IMR-90 (cell line): ENCODE data around the gene THSD8. TPM values are rescaled to one million over a fixed set of nuclear protein-coding genes. Genes with fewer than 3 reads are reported as not detected.

Experiments used
- ATAC-seq: fragments of 200-7000 bp; cut with Tn5 transposase; 2 replicates; pipeline ENCODE4 v1.9.1; 2020; ENCODE audit warnings: low read depth, mild to moderate bottlenecking, moderate library complexity
- BruUV-seq: library from RNA; stranded (reverse); fragments of 400-500 nt; replicated peaks from 2 replicates; lab custom pipeline; 2021; lab: Mats Ljungman, UMichigan
- CTCF ChIA-PET: fragments of 300-600 bp; formaldehyde crosslinking; extraction: SDS; loops from one replicate; lab custom pipeline; 2021; ENCODE audit warnings: antibody characterized with exemption; lab: Yijun Ruan, JAX
- POLR2A ChIA-PET: fragments of 300-600 bp; sonication (Branson Sonifier 250); formaldehyde crosslinking; loops from one replicate; lab custom pipeline; 2022; ENCODE audit warnings: antibody characterized with exemption; ENCODE audit not compliant: unreplicated experiment; lab: Charles Lee
- DNase-seq: peaks from one replicate; pipeline ENCODE4 v3.0.0; 2013
- H2AFZ ChIP-seq: replicated peaks from 2 replicates; pipeline ENCODE3; 2013; ENCODE audit warnings: low read length, mild to moderate bottlenecking; ENCODE audit not compliant: poor library complexity
- H2AK5ac ChIP-seq: 2 replicates; pipeline ENCODE4 v1.6.1; 2013; ENCODE audit warnings: low read depth, low read length, inconsistent platforms
- H2AK9ac ChIP-seq: replicated peaks from 2 replicates; pipeline ENCODE3; 2013; ENCODE audit warnings: mild to moderate bottlenecking, low read depth, low read length, moderate library complexity; ENCODE audit not compliant: poor library complexity
- H2BK120ac ChIP-seq: 2 replicates; pipeline ENCODE4 v1.6.1; 2013; ENCODE audit warnings: low read depth, low read length, inconsistent platforms
- H2BK15ac ChIP-seq: 3 replicates; pipeline ENCODE4 v1.6.1; 2013; ENCODE audit warnings: low read depth, low read length, inconsistent platforms
- H2BK20ac ChIP-seq: 2 replicates; pipeline ENCODE4 v1.6.1; 2013; ENCODE audit warnings: low read depth, mild to moderate bottlenecking, inconsistent platforms, low read length, moderate library complexity
- H2BK5ac ChIP-seq: 2 replicates; pipeline ENCODE4 v1.6.1; 2013; ENCODE audit warnings: mild to moderate bottlenecking, low read depth, low read length, inconsistent platforms; ENCODE audit not compliant: poor library complexity, severe bottlenecking
- H3K14ac ChIP-seq: replicated peaks from 2 replicates; pipeline ENCODE4 v1.6.1; 2013; ENCODE audit warnings: low read depth, low read length, inconsistent platforms
- H3K18ac ChIP-seq: 2 replicates; pipeline ENCODE4 v1.6.1; 2013; ENCODE audit warnings: low read depth, low read length, control low read depth
- H3K23ac ChIP-seq: 2 replicates; pipeline ENCODE4 v1.6.1; 2013; ENCODE audit warnings: low read depth, low read length, inconsistent platforms
- H3K27ac ChIP-seq: 2 replicates; pipeline ENCODE4 v1.5.1; 2013; ENCODE audit warnings: mild to moderate bottlenecking, control low read depth, low read length; ENCODE audit not compliant: insufficient read depth
- H3K27me3 ChIP-seq: 2 replicates; pipeline ENCODE4 v1.6.1; 2013; ENCODE audit warnings: low read length; ENCODE audit not compliant: control insufficient read depth, insufficient read depth
- H3K36me3 ChIP-seq: 2 replicates; pipeline ENCODE4 v1.6.1; 2013; ENCODE audit warnings: low read length, mixed read lengths; ENCODE audit not compliant: control insufficient read depth, insufficient read depth
- H3K4ac ChIP-seq: 2 replicates; pipeline ENCODE4 v1.6.1; 2013; ENCODE audit warnings: low read depth, low read length, inconsistent platforms
- H3K4me1 ChIP-seq: 2 replicates; pipeline ENCODE4 v1.6.1; 2013; ENCODE audit warnings: low read length, mixed read lengths; ENCODE audit not compliant: control insufficient read depth, insufficient read depth
- H3K4me2 ChIP-seq: 2 replicates; pipeline ENCODE4 v1.6.1; 2013; ENCODE audit warnings: low read depth, mild to moderate bottlenecking, control low read depth, low read length, moderate library complexity
- H3K4me3 ChIP-seq: 2 replicates; pipeline ENCODE4 v1.5.1; 2013; ENCODE audit warnings: low read depth, mild to moderate bottlenecking, control low read depth, low read length, moderate library complexity; ENCODE audit not compliant: insufficient read depth
- H3K56ac ChIP-seq: 2 replicates; pipeline ENCODE4 v1.6.1; 2013; ENCODE audit warnings: low read length, inconsistent platforms; ENCODE audit not compliant: insufficient read depth; ENCODE audit errors: extremely low read depth
- H3K79me1 ChIP-seq, 2 experiments: 2 replicates each; pipeline ENCODE4 v1.6.1; 2013; ENCODE audit warnings: low read length in 2 of 2, inconsistent platforms in 1 of 2, low read depth in 1 of 2
- H3K9ac ChIP-seq: 2 replicates; pipeline ENCODE4 v1.6.1; 2013; ENCODE audit warnings: low read depth, low read length, control low read depth
- H3K9me1 ChIP-seq: 2 replicates; pipeline ENCODE4 v1.6.1; 2013; ENCODE audit warnings: low read length, inconsistent platforms; ENCODE audit not compliant: insufficient read depth
- H3K9me3 ChIP-seq: 2 replicates; pipeline ENCODE4 v1.6.1; 2013; ENCODE audit warnings: low read length; ENCODE audit not compliant: control insufficient read depth, insufficient read depth
- H4K20me1 ChIP-seq: 2 replicates; pipeline ENCODE4 v1.6.1; 2013; ENCODE audit warnings: low read length, inconsistent platforms; ENCODE audit not compliant: insufficient read depth
- H4K5ac ChIP-seq: 2 replicates; pipeline ENCODE4 v1.6.1; 2013; ENCODE audit warnings: mild to moderate bottlenecking, low read depth, low read length, control low read depth
- H4K8ac ChIP-seq, 2 experiments: 2 replicates each; pipeline ENCODE4 v1.6.1; 2013; ENCODE audit warnings: low read depth in 2 of 2, low read length in 2 of 2, control low read depth in 1 of 2, inconsistent platforms in 1 of 2
- H4K91ac ChIP-seq: 2 replicates; pipeline ENCODE4 v1.6.1; 2013; ENCODE audit warnings: low read depth, low read length, inconsistent platforms; ENCODE audit not compliant: insufficient read depth
- BHLHE40 ChIP-seq: fragments of 150-350 bp; IDR thresholded peaks from 2 replicates; pipeline ENCODE4 v1.6.1; 2016; ENCODE audit warnings: mild to moderate bottlenecking, low read depth, low read length
- CEBPB ChIP-seq: IDR thresholded peaks from 2 replicates; pipeline ENCODE4 v1.6.1; 2012; ENCODE audit warnings: low read depth, low read length, improper control_type of control experiment
- CHD1 ChIP-seq: IDR thresholded peaks from 2 replicates; pipeline ENCODE4 v1.6.1; 2012; ENCODE audit warnings: low read depth, low read length, improper control_type of control experiment
- FOS ChIP-seq: fragments of 150-350 bp; IDR thresholded peaks from 2 replicates; pipeline ENCODE4 v1.6.1; 2016; ENCODE audit warnings: low read depth, low read length
- MAFK ChIP-seq: IDR thresholded peaks from 2 replicates; pipeline ENCODE4 v1.6.1; 2012; ENCODE audit warnings: low read depth, low read length, improper control_type of control experiment
- MAZ ChIP-seq: IDR thresholded peaks from 2 replicates; pipeline ENCODE4 v1.6.1; 2012; ENCODE audit warnings: low read depth, mild to moderate bottlenecking, low read length, improper control_type of control experiment, moderate library complexity, borderline replicate concordance
- MXI1 ChIP-seq: IDR thresholded peaks from 2 replicates; pipeline ENCODE4 v1.6.1; 2012; ENCODE audit warnings: low read depth, mild to moderate bottlenecking, low read length, moderate library complexity, borderline replicate concordance
- NFE2L2 ChIP-seq: fragments of 150-350 bp; IDR thresholded peaks from 2 replicates; pipeline ENCODE4 v1.6.1; 2016; ENCODE audit warnings: low read depth, mild to moderate bottlenecking, low read length
- POLR2A ChIP-seq: IDR thresholded peaks from 2 replicates; pipeline ENCODE4 v1.6.1; 2012; ENCODE audit warnings: mild to moderate bottlenecking, low read depth, low read length
- RAD21 ChIP-seq: IDR thresholded peaks from 2 replicates; pipeline ENCODE4 v1.6.1; 2012; ENCODE audit warnings: low read length, improper control_type of control experiment
- RCOR1 ChIP-seq: IDR thresholded peaks from 2 replicates; pipeline ENCODE4 v1.6.1; 2012; ENCODE audit warnings: mild to moderate bottlenecking, low read length, improper control_type of control experiment; ENCODE audit not compliant: insufficient replicate concordance
- RFX5 ChIP-seq: IDR thresholded peaks from 2 replicates; pipeline ENCODE4 v1.8.0; 2012; ENCODE audit warnings: low read depth, mild to moderate bottlenecking, low read length, moderate library complexity
- SMC3 ChIP-seq: fragments of 150-350 bp; IDR thresholded peaks from 2 replicates; pipeline ENCODE4 v1.6.1; 2016; ENCODE audit warnings: low read depth, mild to moderate bottlenecking, antibody characterized with exemption, low read length, moderate library complexity
- WGBS, 2 experiments: methylation state at CpG; one replicate each; pipeline versions ENCODE4 v1.1.5 to v1.1.7; 2013; ENCODE audit warnings: missing lambda C conversion rate in 2 of 2; ENCODE audit not compliant: insufficient read length in 1 of 2; ENCODE audit errors: extremely low coverage in 2 of 2; 5-methylcytosine and 5-hydroxymethylcytosine counted together
- dilution Hi-C: fragments of 300-500 bp; cut with HindIII; formaldehyde crosslinking; loops from one replicate; pipeline ENCODE4 v1.14.3; 2018; ENCODE audit warnings: low sequenced_read_pairs; ENCODE audit not compliant: unreplicated experiment
- in situ Hi-C: fragments of 300-500 bp; cut with MboI; formaldehyde crosslinking; loops from 3 replicates; pipeline ENCODE4 v1.14.3; 2019; ENCODE audit warnings: low sequenced_read_pairs, inconsistent platforms, mixed read lengths
- intact Hi-C: fragments of 100-400 bp; cut with micrococcal nuclease; formaldehyde crosslinking; loops from 2 replicates; pipeline ENCODE4 v1.10.0; 2022
- polyA plus RNA-seq, 3 experiments: library from polyadenylated mRNA; depleted of rRNA; stranded (reverse); fragments of >200 nt; gene quantifications; 2 replicates each; pipeline ENCODE4 v1.2.3, GENCODE V29; 2012; ENCODE audit warnings: low replicate concordance in 1 of 3
- total RNA-seq: library from RNA; depleted of rRNA; stranded (reverse); fragments of >200 nt; gene quantifications from 2 replicates; pipeline ENCODE4 v1.2.3, GENCODE V29; 2012
- TF ChIP-seq, protein P1 (sequence below): fragments of 150-350 bp; IDR thresholded peaks from 2 replicates; pipeline ENCODE4 v1.6.1; 2017; ENCODE audit warnings: mild to moderate bottlenecking, antibody characterized with exemption, low read length, low read depth
- TF ChIP-seq, protein P2 (sequence below): conservative IDR thresholded peaks from 2 replicates; pipeline ENCODE4 v1.5.1; 2012; ENCODE audit warnings: mild to moderate bottlenecking, low read depth, low read length, improper control_type of control experiment
- TF ChIP-seq, protein P3 (sequence below): fragments of 150-350 bp; IDR thresholded peaks from 2 replicates; pipeline ENCODE4 v1.6.1; 2016; ENCODE audit warnings: low read depth, mild to moderate bottlenecking, low read length, moderate library complexity, borderline replicate concordance

The THSD8 gene
- total and polyA plus RNA-seq, 2 of the 4 experiments (the other 2 are of a cell fraction): 0.68 TPM; not detected in 1

DNA sequence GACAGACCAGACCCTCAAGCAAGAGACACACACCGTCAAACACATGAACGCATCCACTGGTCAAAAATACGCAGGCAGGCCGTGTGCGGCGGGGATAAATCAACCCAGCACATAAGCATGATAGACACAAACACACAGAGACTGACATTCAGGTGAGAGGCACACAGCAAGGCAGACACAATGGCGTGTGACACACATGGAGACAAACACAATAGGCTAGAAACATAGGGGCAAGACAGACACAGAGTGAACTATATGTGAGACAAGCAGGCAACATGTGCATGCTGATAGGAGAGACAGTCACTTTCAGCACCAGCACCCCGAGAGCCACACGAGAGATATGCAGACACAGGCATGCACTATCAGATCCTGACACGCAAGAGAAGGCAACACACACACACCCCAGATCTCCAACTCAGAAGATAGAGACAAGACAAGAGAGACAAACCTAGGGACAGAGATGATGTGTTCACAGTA, 17.4 kb upstream of the THSD8 start:
- Histone ChIP-seq H2AFZ (peak overlapping the region; percentile 64), H2BK5ac (peak overlapping the region; percentile 95), H2BK20ac (peak overlapping the region; percentile 62), H4K20me1 (peaks cover 3% of the 10 kb centered on the region; the same call in 1 of the 2 replicates), H3K4me3 (no peak overlapping the region), H2AK9ac (peak overlapping the region; percentile 97), H2BK15ac (peak overlapping the region; percentile 22; the same call in 2 of the 3 replicates), H3K27me3 (no peaks in the 10 kb centered on the region), H4K91ac (peak overlapping the region; percentile 40), H3K14ac (peak overlapping the region; percentile 40), H3K9ac (no peak overlapping the region), H2AK5ac (peak overlapping the region; percentile 97), H3K9me1 (peaks cover 30% of the 10 kb centered on the region), H3K36me3 (no peaks in the 10 kb centered on the region), H3K4me2 (no peak overlapping the region), H3K23ac (peak overlapping the region; percentile 82), H3K27ac (peak overlapping the region; percentile 85), H4K5ac (peak overlapping the region; percentile 77), H3K18ac (peak overlapping the region; percentile 7; the same call in 1 of the 2 replicates), H3K9me3 (no peaks in the 10 kb centered on the region), H3K4me1 (peaks cover 49% of the 10 kb centered on the region), H4K8ac (peak overlapping the region in 1 of 2 experiments; percentile 79; a peak in 3 of 4 replicates), H3K56ac (peak overlapping the region; percentile 56), H3K79me1 (peaks cover 0 to 38% of the 10 kb centered on the region in 2 experiments; a peak in 2 of 4 replicates), H3K4ac (peak overlapping the region; percentile 80), H2BK120ac (peak overlapping the region; percentile 88)
- ATAC-seq (no peak), DNase-seq (peak; percentile 46)
- dilution Hi-C loops (no loop called here), in situ Hi-C loops (loop anchor here (25.0 kb wide), 1 partner anchor 1053 kb away; no protein-coding TSS in a partner anchor), intact Hi-C loops (no loop called here)
- CTCF ChIA-PET: no interaction called here
- WGBS, 2 experiments: 87% methylated on average over 3 of the region's 10 CpGs; no CpG with 5 or more reads in 1 of the 2 experiments
- TF ChIP-seq POLR2A: no peak
- TF ChIP-seq RFX5: no peak
- TF ChIP-seq CHD1: no peak
- TF ChIP-seq NFE2L2: no peak
- TF ChIP-seq FOS: no peak
- TF ChIP-seq BHLHE40: no peak
- no peak for TF ChIP-seq SMC3
- TF ChIP-seq MXI1: no peak; the same call in 1 of the 2 replicates
- TF ChIP-seq MAZ: no peak
- TF ChIP-seq, protein P1, sequence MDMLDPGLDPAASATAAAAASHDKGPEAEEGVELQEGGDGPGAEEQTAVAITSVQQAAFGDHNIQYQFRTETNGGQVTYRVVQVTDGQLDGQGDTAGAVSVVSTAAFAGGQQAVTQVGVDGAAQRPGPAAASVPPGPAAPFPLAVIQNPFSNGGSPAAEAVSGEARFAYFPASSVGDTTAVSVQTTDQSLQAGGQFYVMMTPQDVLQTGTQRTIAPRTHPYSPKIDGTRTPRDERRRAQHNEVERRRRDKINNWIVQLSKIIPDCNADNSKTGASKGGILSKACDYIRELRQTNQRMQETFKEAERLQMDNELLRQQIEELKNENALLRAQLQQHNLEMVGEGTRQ: no peak
- TF ChIP-seq, protein P2, sequence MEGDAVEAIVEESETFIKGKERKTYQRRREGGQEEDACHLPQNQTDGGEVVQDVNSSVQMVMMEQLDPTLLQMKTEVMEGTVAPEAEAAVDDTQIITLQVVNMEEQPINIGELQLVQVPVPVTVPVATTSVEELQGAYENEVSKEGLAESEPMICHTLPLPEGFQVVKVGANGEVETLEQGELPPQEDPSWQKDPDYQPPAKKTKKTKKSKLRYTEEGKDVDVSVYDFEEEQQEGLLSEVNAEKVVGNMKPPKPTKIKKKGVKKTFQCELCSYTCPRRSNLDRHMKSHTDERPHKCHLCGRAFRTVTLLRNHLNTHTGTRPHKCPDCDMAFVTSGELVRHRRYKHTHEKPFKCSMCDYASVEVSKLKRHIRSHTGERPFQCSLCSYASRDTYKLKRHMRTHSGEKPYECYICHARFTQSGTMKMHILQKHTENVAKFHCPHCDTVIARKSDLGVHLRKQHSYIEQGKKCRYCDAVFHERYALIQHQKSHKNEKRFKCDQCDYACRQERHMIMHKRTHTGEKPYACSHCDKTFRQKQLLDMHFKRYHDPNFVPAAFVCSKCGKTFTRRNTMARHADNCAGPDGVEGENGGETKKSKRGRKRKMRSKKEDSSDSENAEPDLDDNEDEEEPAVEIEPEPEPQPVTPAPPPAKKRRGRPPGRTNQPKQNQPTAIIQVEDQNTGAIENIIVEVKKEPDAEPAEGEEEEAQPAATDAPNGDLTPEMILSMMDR: no peak
- TF ChIP-seq, protein P3, sequence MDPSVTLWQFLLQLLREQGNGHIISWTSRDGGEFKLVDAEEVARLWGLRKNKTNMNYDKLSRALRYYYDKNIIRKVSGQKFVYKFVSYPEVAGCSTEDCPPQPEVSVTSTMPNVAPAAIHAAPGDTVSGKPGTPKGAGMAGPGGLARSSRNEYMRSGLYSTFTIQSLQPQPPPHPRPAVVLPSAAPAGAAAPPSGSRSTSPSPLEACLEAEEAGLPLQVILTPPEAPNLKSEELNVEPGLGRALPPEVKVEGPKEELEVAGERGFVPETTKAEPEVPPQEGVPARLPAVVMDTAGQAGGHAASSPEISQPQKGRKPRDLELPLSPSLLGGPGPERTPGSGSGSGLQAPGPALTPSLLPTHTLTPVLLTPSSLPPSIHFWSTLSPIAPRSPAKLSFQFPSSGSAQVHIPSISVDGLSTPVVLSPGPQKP: no peak
- TF ChIP-seq CEBPB: no peak
- TF ChIP-seq RCOR1: no peak
- TF ChIP-seq MAFK: no peak
- no peak for TF ChIP-seq RAD21
- no TSS peak for BruUV-seq
- POLR2A ChIA-PET: no interaction called here
